Measurements from ENCODE around the gene CYP11A1.

The CYP11A1 gene

GRCh38 chr15:74351670-74352069 is 15.8 kb downstream of the CYP11A1 start:
- DNase-seq (ENCODE audit: low read depth), result no peak
- TF ChIP-seq CTCF (conservative IDR thresholded peaks at IDR 0.05; ENCODE audit: low read depth, low read length), result no peak
- no peak overlapping the region for H3K4me3 ChIP-seq (ENCODE audit: low read depth, low read length)

- DNase-seq (ENCODE audit: low read depth), result no peak
- no peak for TF ChIP-seq CTCF (conservative IDR thresholded peaks at IDR 0.05; ENCODE audit: low read depth, low read length)
- H3K4me3 ChIP-seq (ENCODE audit: low read depth, low read length), result no peak overlapping the region
Observed at GRCh38 chr15:74350295-74351275, 16.9 kb downstream of the CYP11A1 start.

GRCh38 chr15:74349241-74349778 is 18.1 kb downstream of the CYP11A1 start:
- H3K4me3 ChIP-seq (ENCODE audit: low read depth, low read length), result no peak overlapping the region
- TF ChIP-seq CTCF (conservative IDR thresholded peaks at IDR 0.05; ENCODE audit: low read depth, low read length), result no peak
- DNase-seq (ENCODE audit: low read depth), result no peak

GRCh38 chr15:74347757-74348250 is 19.6 kb downstream of the CYP11A1 start:
- H3K4me3 ChIP-seq (ENCODE audit: low read depth, low read length), result no peak overlapping the region
- TF ChIP-seq CTCF (conservative IDR thresholded peaks at IDR 0.05; ENCODE audit: low read depth, low read length), result no peak
- no peak for DNase-seq (ENCODE audit: low read depth)

GRCh38 chr15:74345051-74345450 is 22.4 kb downstream of the CYP11A1 start:
- TF ChIP-seq CTCF (conservative IDR thresholded peaks at IDR 0.05; ENCODE audit: low read depth, low read length), result no peak
- DNase-seq (ENCODE audit: low read depth), result peak; percentile 40
- H3K4me3 ChIP-seq (ENCODE audit: low read depth, low read length), result no peak overlapping the region

- H3K4me3 ChIP-seq (ENCODE audit: low read depth, low read length), result no peak overlapping the region
- DNase-seq (ENCODE audit: low read depth), result no peak
- no peak for TF ChIP-seq CTCF (conservative IDR thresholded peaks at IDR 0.05; ENCODE audit: low read depth, low read length)
Observed at GRCh38 chr15:74343797-74344127, 23.7 kb downstream of the CYP11A1 start.
